Measurements from ENCODE around the gene AVP. TPM values are rescaled to one million over a fixed set of nuclear protein-coding genes. Genes with fewer than 3 reads are reported as not detected.
A peak's percentile ranks its signal among the peaks of the same experiment; 100 is the strongest.

The AVP gene
- total and polyA plus RNA-seq, 2 of the 13 experiments (the other 11 are each of a cell fraction or from before 2014, with no cell fraction given) = 0.12 TPM; not detected in 1

DNA sequence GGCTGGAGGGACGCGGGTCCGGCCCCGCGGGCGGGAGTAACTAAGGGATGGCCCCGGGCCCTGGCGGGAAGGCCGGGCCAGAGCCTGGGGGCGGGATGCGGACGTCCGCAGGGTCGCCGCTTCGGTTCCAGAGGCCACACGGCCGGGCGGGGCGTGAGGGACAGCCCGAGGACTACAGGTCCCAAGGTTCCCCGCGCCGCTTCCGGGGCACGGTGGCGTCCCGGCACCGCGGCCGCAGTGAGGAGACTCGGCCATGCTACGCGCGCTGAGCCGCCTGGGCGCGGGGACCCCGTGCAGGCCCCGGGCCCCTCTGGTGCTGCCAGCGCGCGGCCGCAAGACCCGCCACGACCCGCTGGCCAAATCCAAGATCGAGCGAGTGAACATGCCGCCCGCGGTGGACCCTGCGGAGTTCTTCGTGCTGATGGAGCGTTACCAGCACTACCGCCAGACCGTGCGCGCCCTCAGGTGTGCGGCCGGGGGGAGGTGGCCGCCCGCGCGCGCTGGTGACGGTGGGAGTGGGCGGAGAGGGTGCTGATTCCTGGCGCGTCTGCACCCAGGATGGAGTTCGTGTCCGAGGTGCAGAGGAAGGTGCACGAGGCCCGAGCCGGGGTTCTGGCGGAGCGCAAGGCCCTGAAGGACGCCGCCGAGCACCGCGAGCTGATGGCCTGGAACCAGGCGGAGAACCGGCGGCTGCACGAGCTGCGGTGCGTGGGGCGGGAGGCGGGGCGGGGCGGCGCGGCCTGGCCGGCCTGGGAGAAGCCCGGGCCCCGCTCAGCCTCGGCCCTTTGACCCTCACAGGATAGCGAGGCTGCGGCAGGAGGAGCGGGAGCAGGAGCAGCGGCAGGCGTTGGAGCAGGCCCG, 38.5 kb downstream of the AVP start, which contains the start of gene MRPS26 (continued):
- peak; percentile 43; the same call in 1 of the 2 replicates for TF ChIP-seq RXRB (CRISPR knock-in tag; IDR thresholded peaks at IDR 0.05; ENCODE audit: borderline replicate concordance)
- TF ChIP-seq TSC22D2 (CRISPR knock-in tag; IDR thresholded peaks at IDR 0.05; ENCODE audit: borderline replicate concordance) = peak; percentile 84; the same call in 1 of the 2 replicates
- peak; percentile 11 for TF ChIP-seq ONECUT2 (CRISPR knock-in tag; IDR thresholded peaks at IDR 0.05)
- peak; percentile 90 for TF ChIP-seq SATB2 (CRISPR knock-in tag; IDR thresholded peaks at IDR 0.05)
- TF ChIP-seq ZNF333 (CRISPR knock-in tag; IDR thresholded peaks at IDR 0.05; ENCODE audit: borderline replicate concordance) = peak; percentile 80; the same call in 1 of the 2 replicates
- TF ChIP-seq HOXA3 (CRISPR knock-in tag; IDR thresholded peaks at IDR 0.05) = peak; percentile 98
- peak; percentile 45; the same call in 1 of the 2 replicates for TF ChIP-seq RFXANK (CRISPR knock-in tag; IDR thresholded peaks at IDR 0.05)
- TF ChIP-seq ERF (CRISPR knock-in tag; IDR thresholded peaks at IDR 0.05) = peak; percentile 93
- TF ChIP-seq, protein P1, sequence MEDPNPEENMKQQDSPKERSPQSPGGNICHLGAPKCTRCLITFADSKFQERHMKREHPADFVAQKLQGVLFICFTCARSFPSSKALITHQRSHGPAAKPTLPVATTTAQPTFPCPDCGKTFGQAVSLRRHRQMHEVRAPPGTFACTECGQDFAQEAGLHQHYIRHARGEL (CRISPR knock-in tag; IDR thresholded peaks at IDR 0.05) = no peak
- TF ChIP-seq, protein P2, sequence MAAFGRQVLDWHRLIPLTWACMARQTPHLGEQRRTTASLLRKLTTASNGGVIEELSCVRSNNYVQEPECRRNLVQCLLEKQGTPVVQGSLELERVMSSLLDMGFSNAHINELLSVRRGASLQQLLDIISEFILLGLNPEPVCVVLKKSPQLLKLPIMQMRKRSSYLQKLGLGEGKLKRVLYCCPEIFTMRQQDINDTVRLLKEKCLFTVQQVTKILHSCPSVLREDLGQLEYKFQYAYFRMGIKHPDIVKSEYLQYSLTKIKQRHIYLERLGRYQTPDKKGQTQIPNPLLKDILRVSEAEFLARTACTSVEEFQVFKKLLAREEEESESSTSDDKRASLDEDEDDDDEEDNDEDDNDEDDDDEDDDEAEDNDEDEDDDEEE (CRISPR knock-in tag; IDR thresholded peaks at IDR 0.05) = peak; percentile 100
- TF ChIP-seq ZNF253 (CRISPR knock-in tag; IDR thresholded peaks at IDR 0.05; ENCODE audit: borderline replicate concordance) = peak; percentile 28; the same call in 1 of the 2 replicates
- 0 out of 2 replicates have a peak, but pooled peaks have one; percentile 17 for TF ChIP-seq ZBTB1 (CRISPR knock-in tag; IDR thresholded peaks at IDR 0.05; ENCODE audit: borderline replicate concordance)
- no peak for TF ChIP-seq SETDB1 (CRISPR knock-in tag; IDR thresholded peaks at IDR 0.05; ENCODE audit: borderline replicate concordance)
- TF ChIP-seq DR1 (CRISPR knock-in tag; IDR thresholded peaks at IDR 0.05) = no peak; the same call in 1 of the 2 replicates
- peak; percentile 93 for TF ChIP-seq HCFC1 (IDR thresholded peaks at IDR 0.05; ENCODE audit: low read depth, low read length)
- peak; percentile 89; the same call in 1 of the 2 replicates for TF ChIP-seq ZFP82 (CRISPR knock-in tag; IDR thresholded peaks at IDR 0.05; ENCODE audit: borderline replicate concordance)
- TF ChIP-seq ZNF230 (CRISPR knock-in tag; IDR thresholded peaks at IDR 0.05) = peak; percentile 70; the same call in 1 of the 2 replicates
- peak; percentile 81 for TF ChIP-seq ZSCAN20 (CRISPR knock-in tag; IDR thresholded peaks at IDR 0.05; ENCODE audit: borderline replicate concordance)
- peak; percentile 94 for TF ChIP-seq ZBTB3 (CRISPR knock-in tag; IDR thresholded peaks at IDR 0.05; ENCODE audit: borderline replicate concordance, low read depth)
- TF ChIP-seq, protein P3, sequence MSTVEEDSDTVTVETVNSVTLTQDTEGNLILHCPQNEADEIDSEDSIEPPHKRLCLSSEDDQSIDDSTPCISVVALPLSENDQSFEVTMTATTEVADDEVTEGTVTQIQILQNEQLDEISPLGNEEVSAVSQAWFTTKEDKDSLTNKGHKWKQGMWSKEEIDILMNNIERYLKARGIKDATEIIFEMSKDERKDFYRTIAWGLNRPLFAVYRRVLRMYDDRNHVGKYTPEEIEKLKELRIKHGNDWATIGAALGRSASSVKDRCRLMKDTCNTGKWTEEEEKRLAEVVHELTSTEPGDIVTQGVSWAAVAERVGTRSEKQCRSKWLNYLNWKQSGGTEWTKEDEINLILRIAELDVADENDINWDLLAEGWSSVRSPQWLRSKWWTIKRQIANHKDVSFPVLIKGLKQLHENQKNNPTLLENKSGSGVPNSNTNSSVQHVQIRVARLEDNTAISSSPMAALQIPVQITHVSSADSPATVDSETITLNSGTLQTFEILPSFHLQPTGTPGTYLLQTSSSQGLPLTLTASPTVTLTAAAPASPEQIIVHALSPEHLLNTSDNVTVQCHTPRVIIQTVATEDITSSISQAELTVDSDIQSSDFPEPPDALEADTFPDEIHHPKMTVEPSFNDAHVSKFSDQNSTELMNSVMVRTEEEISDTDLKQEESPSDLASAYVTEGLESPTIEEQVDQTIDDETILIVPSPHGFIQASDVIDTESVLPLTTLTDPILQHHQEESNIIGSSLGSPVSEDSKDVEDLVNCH (CRISPR knock-in tag; IDR thresholded peaks at IDR 0.05) = peak; percentile 80; the same call in 1 of the 2 replicates
- TF ChIP-seq SUZ12 (IDR thresholded peaks at IDR 0.05; ENCODE audit: low read depth, low read length) = peak; percentile 76
- peak; percentile 86 for TF ChIP-seq GABPA (IDR thresholded peaks at IDR 0.05; ENCODE audit: low read depth, low read length)
- peak; percentile 88 for TF ChIP-seq GABPA (CRISPR knock-in tag; IDR thresholded peaks at IDR 0.05; ENCODE audit: low read depth)
- no peak for TF ChIP-seq CEBPB (IDR thresholded peaks at IDR 0.05; ENCODE audit: borderline replicate concordance, low read depth, low read length)
- peak; percentile 58 for TF ChIP-seq SOX5 (CRISPR knock-in tag; IDR thresholded peaks at IDR 0.05; ENCODE audit: borderline replicate concordance)
- peak; percentile 86 for TF ChIP-seq ZNF552 (CRISPR knock-in tag; IDR thresholded peaks at IDR 0.05; ENCODE audit: borderline replicate concordance)
- TF ChIP-seq SP5 (CRISPR knock-in tag; IDR thresholded peaks at IDR 0.05; ENCODE audit: borderline replicate concordance, low read depth) = peak; percentile 63; the same call in 1 of the 2 replicates

All from HepG2 (cell line).